Upper lobe of right lung (tissue), 1 donor: ENCODE results near the gene BARX2. TPM values are rescaled to one million over a fixed set of nuclear protein-coding genes. Genes with fewer than 3 reads are reported as not detected.

Experiments
- ATAC-seq: fragments of 200-7000 bp; cut with Tn5 transposase; one replicate; pipeline ENCODE4 v1.9.1; 2020; ENCODE audit warnings: mild to moderate bottlenecking, moderate library complexity
- DNase-seq: peaks from one replicate; pipeline ENCODE4 v3.0.0-alpha.2; 2020
- H3K27ac ChIP-seq: fragments of 200-600 bp; one replicate; pipeline ENCODE4 v1.8.0; 2022
- H3K27me3 ChIP-seq: fragments of 200-600 bp; one replicate; pipeline ENCODE4 v1.8.0; 2022; ENCODE audit warnings: mild to moderate bottlenecking
- H3K36me3 ChIP-seq: fragments of 200-600 bp; one replicate; pipeline ENCODE4 v1.8.0; 2022
- H3K4me1 ChIP-seq: fragments of 200-600 bp; one replicate; pipeline ENCODE4 v1.8.0; 2022
- H3K4me3 ChIP-seq: fragments of 200-600 bp; one replicate; pipeline ENCODE4 v1.8.0; 2022; ENCODE audit warnings: mild to moderate bottlenecking
- H3K9me3 ChIP-seq: fragments of 200-600 bp; one replicate; pipeline ENCODE4 v1.8.0; 2022
- intact Hi-C: fragments of 100-400 bp; cut with DNase I; formaldehyde crosslinking; loops from one replicate; pipeline ENCODE4 v1.11.0; 2022
- total RNA-seq: library from RNA; stranded (reverse); fragmentation: NEBNext Ultra II Directional; extraction: Animal tissue kit (Norgen Biotek cat#: 25700); gene quantifications from one replicate; pipeline ENCODE4 v1.2.1, GENCODE V29; 2021
- TF ChIP-seq, protein P1 (sequence below): fragments of 200-600 bp; IDR thresholded peaks from one replicate; pipeline ENCODE4 v1.8.0; 2022; ENCODE audit warnings: antibody characterized with exemption
- donor health status: DM: no; HTN: yes; CAD: no; lungs with severe emphysema.

BARX2 gene
- total RNA-seq, 1 donor from 2014 or later, result not detected

DNA sequence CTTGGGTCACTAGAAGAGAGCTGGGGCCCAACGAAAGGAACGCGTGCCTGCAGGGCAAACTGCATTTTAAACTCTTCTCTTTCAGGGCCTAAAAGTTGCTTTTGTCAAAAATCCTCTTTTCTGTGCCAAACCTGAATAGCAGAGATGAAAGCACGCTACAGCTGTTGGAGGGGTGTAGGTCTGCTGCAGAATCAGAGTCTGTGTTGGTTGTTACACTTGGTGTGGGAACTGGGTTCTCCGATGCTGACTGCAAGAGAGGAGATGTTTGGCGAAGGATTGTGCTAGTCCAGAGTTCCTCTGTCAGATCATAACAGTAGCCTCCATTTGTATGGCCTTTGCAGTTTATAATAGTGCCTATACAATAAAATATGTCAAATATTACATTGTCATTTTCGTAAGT, 41.8 kb downstream of the BARX2 start:
- Histone ChIP-seq H3K27me3 (no peaks in the 10 kb centered on the region), H3K4me1 (no peaks in the 10 kb centered on the region), H3K9me3 (no peaks in the 10 kb centered on the region), H3K4me3 (no peak overlapping the region), H3K36me3 (no peaks in the 10 kb centered on the region), H3K27ac (no peak overlapping the region)
- intact Hi-C loops, result no loop called here
- TF ChIP-seq, protein P1, sequence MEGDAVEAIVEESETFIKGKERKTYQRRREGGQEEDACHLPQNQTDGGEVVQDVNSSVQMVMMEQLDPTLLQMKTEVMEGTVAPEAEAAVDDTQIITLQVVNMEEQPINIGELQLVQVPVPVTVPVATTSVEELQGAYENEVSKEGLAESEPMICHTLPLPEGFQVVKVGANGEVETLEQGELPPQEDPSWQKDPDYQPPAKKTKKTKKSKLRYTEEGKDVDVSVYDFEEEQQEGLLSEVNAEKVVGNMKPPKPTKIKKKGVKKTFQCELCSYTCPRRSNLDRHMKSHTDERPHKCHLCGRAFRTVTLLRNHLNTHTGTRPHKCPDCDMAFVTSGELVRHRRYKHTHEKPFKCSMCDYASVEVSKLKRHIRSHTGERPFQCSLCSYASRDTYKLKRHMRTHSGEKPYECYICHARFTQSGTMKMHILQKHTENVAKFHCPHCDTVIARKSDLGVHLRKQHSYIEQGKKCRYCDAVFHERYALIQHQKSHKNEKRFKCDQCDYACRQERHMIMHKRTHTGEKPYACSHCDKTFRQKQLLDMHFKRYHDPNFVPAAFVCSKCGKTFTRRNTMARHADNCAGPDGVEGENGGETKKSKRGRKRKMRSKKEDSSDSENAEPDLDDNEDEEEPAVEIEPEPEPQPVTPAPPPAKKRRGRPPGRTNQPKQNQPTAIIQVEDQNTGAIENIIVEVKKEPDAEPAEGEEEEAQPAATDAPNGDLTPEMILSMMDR, result no peak
- DNase-seq (no peak), ATAC-seq (no peak)

DNA sequence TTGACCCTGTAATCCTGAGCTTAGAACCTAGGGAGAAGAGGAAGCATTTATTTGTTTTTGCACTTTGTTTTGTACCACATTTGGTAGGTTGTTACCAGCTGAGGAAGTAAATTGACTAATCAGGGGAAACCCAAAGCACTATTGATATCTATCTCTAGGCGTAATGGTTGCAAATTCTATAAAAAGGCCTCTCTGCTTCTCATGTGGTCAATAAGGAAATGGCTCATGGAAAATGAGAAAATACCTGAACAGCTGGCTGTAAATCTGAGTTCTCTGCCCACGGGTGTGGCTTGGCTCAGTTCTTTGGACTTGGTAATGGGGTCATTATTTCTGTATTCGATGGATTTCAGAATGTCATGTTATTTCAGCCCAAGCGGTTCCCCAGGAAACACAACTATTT, 42.4 kb downstream of the BARX2 start:
- no peaks in the 10 kb centered on the region for H3K27me3 ChIP-seq
- no peaks in the 10 kb centered on the region for H3K36me3 ChIP-seq
- H3K27ac ChIP-seq, result no peak overlapping the region
- ATAC-seq (no peak), DNase-seq (no peak)
- TF ChIP-seq, protein P1, result no peak
- no peak overlapping the region for H3K4me3 ChIP-seq
- no peaks in the 10 kb centered on the region for H3K4me1 ChIP-seq
- no peaks in the 10 kb centered on the region for H3K9me3 ChIP-seq
- intact Hi-C loops, result no loop called here

DNA sequence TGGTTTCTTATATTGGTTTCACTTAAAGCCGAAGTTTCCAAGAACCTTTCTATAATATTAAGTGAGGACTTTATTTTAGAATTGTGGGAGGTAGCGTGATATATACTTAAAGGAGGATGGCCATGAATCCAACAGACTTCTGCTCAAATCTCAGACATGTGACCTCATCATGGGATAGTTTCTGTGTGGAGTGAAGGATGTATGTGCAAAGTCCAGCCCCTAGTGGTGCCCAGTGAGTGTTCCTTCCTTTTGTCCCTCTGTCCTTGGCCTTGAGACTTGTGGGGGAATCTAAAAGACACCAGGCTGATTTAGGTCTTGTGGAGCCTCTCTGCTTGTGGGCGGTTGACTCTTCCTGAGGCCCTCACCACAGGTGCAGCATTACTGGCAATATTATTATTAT, 43.7 kb downstream of the BARX2 start:
- intact Hi-C loops, result no loop called here
- ATAC-seq (no peak), DNase-seq (no peak)
- Histone ChIP-seq H3K27ac (no peak overlapping the region), H3K27me3 (no peaks in the 10 kb centered on the region), H3K9me3 (no peaks in the 10 kb centered on the region), H3K36me3 (no peaks in the 10 kb centered on the region), H3K4me3 (no peak overlapping the region), H3K4me1 (no peaks in the 10 kb centered on the region)
- TF ChIP-seq, protein P1, result no peak

DNA sequence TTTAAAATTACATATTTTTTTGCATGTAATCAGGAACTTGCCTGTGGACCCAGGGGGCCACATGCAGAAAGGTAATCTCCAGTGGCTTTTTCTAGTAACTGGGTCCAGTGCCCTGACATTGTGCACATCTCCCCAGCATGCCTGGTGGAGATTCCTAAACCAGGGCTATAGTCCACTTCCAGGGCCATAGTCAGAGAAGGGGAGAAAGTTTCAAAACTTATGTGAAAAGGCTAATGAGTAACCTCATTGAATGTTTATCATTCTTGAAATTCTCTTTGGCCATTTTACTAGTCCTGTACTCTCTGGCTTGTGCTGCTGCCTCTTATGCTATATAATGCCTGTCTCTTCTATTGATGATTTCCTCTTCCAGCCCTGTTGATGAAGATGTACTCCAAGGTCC, 47.8 kb downstream of the BARX2 start:
- H3K27ac ChIP-seq, result no peak overlapping the region
- H3K4me3 ChIP-seq, result no peak overlapping the region
- H3K9me3 ChIP-seq, result no peaks in the 10 kb centered on the region
- DNase-seq (no peak), ATAC-seq (no peak)
- TF ChIP-seq, protein P1, result no peak
- H3K27me3 ChIP-seq, result no peaks in the 10 kb centered on the region
- no peaks in the 10 kb centered on the region for H3K4me1 ChIP-seq
- H3K36me3 ChIP-seq, result no peaks in the 10 kb centered on the region
- intact Hi-C loops, result no loop called here

DNA sequence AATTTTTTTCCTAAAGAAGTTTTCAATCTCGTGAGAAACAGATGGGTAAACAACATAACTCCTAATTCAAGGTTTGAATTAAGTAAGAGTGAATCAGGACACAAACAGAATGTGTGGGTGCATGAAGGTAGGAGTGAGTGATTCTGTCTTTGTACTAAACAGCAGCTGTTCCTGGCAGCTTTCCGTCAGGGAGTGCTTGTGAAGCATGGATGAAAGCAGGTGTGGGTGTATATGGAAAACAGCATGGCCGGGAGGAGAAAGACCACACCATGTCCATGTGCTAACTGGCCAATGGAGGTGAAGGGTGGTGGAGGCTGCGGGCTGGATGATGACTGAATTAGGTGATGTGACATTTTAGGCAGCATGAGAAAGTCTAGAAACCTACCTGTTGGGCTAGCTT, 49.6 kb downstream of the BARX2 start:
- Histone ChIP-seq H3K9me3 (no peaks in the 10 kb centered on the region), H3K4me1 (no peaks in the 10 kb centered on the region), H3K27me3 (no peaks in the 10 kb centered on the region), H3K27ac (no peak overlapping the region), H3K4me3 (no peak overlapping the region), H3K36me3 (no peaks in the 10 kb centered on the region)
- TF ChIP-seq, protein P1, result no peak
- ATAC-seq, result no peak
- intact Hi-C loops, result no loop called here
- no peak for DNase-seq

DNA sequence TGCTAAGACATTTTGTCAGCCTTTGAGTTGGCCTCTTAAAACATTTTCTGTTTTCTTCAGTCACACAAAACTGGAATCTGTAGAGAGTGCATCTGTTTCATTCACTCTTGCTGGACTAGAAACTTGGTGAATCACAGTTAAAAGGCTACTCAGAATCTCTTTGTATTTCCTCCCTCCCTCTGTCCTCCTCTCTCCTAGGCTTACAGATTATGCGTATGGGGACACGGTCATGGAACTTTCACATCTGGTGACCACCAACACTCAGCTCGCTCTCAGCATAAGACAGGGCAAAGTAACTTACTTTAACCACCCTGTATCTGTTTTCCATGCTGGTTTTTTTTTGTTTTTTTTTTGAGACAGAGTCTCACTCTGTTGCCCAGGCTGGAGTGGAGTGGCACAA, 50.4 kb downstream of the BARX2 start:
- Histone ChIP-seq H3K4me3 (no peak overlapping the region), H3K9me3 (peaks cover 4% of the 10 kb centered on the region), H3K27ac (no peak overlapping the region), H3K27me3 (no peaks in the 10 kb centered on the region), H3K36me3 (no peaks in the 10 kb centered on the region), H3K4me1 (no peaks in the 10 kb centered on the region)
- TF ChIP-seq, protein P1, result no peak
- DNase-seq (no peak), ATAC-seq (no peak)
- intact Hi-C loops, result no loop called here
